Glutamatergic neuron (in vitro differentiated cells): Measurements from ENCODE around the gene PISD. TPM values are rescaled to one million over a fixed set of nuclear protein-coding genes. Genes with fewer than 3 reads are reported as not detected.
A peak's percentile ranks its signal among the peaks of the same experiment; 100 is the strongest.

Source experiments
- DNase-seq: peaks from one replicate; pipeline ENCODE4 v3.0.0; 2022
- H3K27ac Mint-ChIP-seq: one replicate; pipeline ENCODE4 v1.8.0; 2020; ENCODE audit warnings: mild to moderate bottlenecking, mixed read lengths, inconsistent platforms; ENCODE audit not compliant: unreplicated experiment
- H3K27me3 Mint-ChIP-seq: one replicate; pipeline ENCODE4 v1.8.0; 2020; ENCODE audit warnings: mild to moderate bottlenecking, moderate library complexity, mixed read lengths, inconsistent platforms; ENCODE audit not compliant: unreplicated experiment
- H3K36me3 Mint-ChIP-seq: one replicate; pipeline ENCODE4 v1.8.0; 2020; ENCODE audit warnings: mild to moderate bottlenecking, mixed read lengths, inconsistent platforms; ENCODE audit not compliant: unreplicated experiment
- H3K4me1 Mint-ChIP-seq: one replicate; pipeline ENCODE4 v1.8.0; 2020; ENCODE audit warnings: mild to moderate bottlenecking, low read depth, mixed read lengths, inconsistent platforms; ENCODE audit not compliant: unreplicated experiment
- H3K4me3 Mint-ChIP-seq: one replicate; pipeline ENCODE4 v1.8.0; 2020; ENCODE audit warnings: mild to moderate bottlenecking, mixed read lengths, inconsistent platforms; ENCODE audit not compliant: unreplicated experiment
- H3K9me3 Mint-ChIP-seq: one replicate; pipeline ENCODE4 v1.8.0; 2020; ENCODE audit warnings: mild to moderate bottlenecking, moderate library complexity, mixed read lengths, inconsistent platforms; ENCODE audit not compliant: unreplicated experiment
- CTCF ChIP-seq: fragments of 200-600 bp; sonication (generic); IDR thresholded peaks from one replicate; pipeline ENCODE4 v1.5.0; 2021; ENCODE audit not compliant: partially characterized antibody, unreplicated experiment
- total RNA-seq: library from RNA; stranded (reverse); fragmentation: NEBNext Ultra II Directional; extraction: Animal tissue kit (Norgen Biotek cat#: 25700); gene quantifications from one replicate; pipeline ENCODE4 v1.2.1, GENCODE V29; 2021; ENCODE audit not compliant: unreplicated experiment

The PISD gene
- total RNA-seq, 1 donor from 2014 or later = 60.9 TPM

GRCh38 chr22:31635638-31636306, 26.2 kb downstream of the PISD start:
- no peak for DNase-seq
- Mint-ChIP-seq H3K36me3 (no peaks in the 10 kb centered on the region), H3K27me3 (peaks cover 5% of the 10 kb centered on the region), H3K4me1 (peaks cover 5% of the 10 kb centered on the region), H3K9me3 (peaks cover 5% of the 10 kb centered on the region), H3K27ac (no peak overlapping the region), H3K4me3 (no peak overlapping the region)
- no peak for TF ChIP-seq CTCF

- Mint-ChIP-seq H3K4me3 (peak overlapping the region; percentile 86), H3K36me3 (no peaks in the 10 kb centered on the region), H3K4me1 (peaks cover 9% of the 10 kb centered on the region)
Measured at GRCh38 chr22:31631436-31631835, 30.6 kb downstream of the PISD start.

GRCh38 chr22:31630331-31631329, 31.4 kb downstream of the PISD start:
- peak overlapping the region; percentile 79 for H3K27ac Mint-ChIP-seq
- TF ChIP-seq CTCF = no peak

More at GRCh38 chr22:31631436-31631835, 30.6 kb downstream of the PISD start:
- Mint-ChIP-seq H3K27ac (peak overlapping the region; percentile 79), H3K27me3 (peaks cover 7% of the 10 kb centered on the region), H3K9me3 (peaks cover 5% of the 10 kb centered on the region)
- no peak for TF ChIP-seq CTCF
- no peak for DNase-seq

GRCh38 chr22:31629741-31630184, 32.3 kb downstream of the PISD start:
- H3K27me3 Mint-ChIP-seq = peaks cover 11% of the 10 kb centered on the region
- no peak overlapping the region for H3K27ac Mint-ChIP-seq
- TF ChIP-seq CTCF = no peak
- peak overlapping the region; percentile 30 for H3K4me3 Mint-ChIP-seq
- DNase-seq = no peak
- H3K4me1 Mint-ChIP-seq = peaks cover 18% of the 10 kb centered on the region
- no peaks in the 10 kb centered on the region for H3K36me3 Mint-ChIP-seq
- peaks cover 5% of the 10 kb centered on the region for H3K9me3 Mint-ChIP-seq

More at GRCh38 chr22:31630331-31631329, 31.4 kb downstream of the PISD start:
- peak; percentile 90 for DNase-seq
- Mint-ChIP-seq H3K4me3 (peak overlapping the region; percentile 88), H3K27me3 (peaks cover 10% of the 10 kb centered on the region), H3K4me1 (peaks cover 13% of the 10 kb centered on the region), H3K9me3 (peaks cover 5% of the 10 kb centered on the region), H3K36me3 (no peaks in the 10 kb centered on the region)
